Right lobe of liver (tissue), 4 donors: Measurements from ENCODE around the gene JAK2.
"Not testable (repeated sequence)": the region's sequence is repeated elsewhere in the genome, so short reads cannot be mapped to it uniquely, and the experiment has no call there.

Experiments used
- POLR2A ChIP-seq: fragments of 450-650 bp; IDR thresholded peaks from one replicate; pipeline ENCODE4 v1.6.1; 2017; ENCODE audit warnings: antibody characterized with exemption, mild to moderate bottlenecking
- TF ChIP-seq, protein P1 (sequence below), 4 donors: fragments of 200-600 bp in 3 of 4; fragments of 450-650 bp in 1 of 4; IDR thresholded peaks; one replicate each; pipeline versions ENCODE4 v1.5.1 to v1.8.0; 2016 to 2022; ENCODE audit warnings: antibody characterized with exemption in 4 of 4, mild to moderate bottlenecking in 2 of 4
- donor health status: DM: no; HTN: no; CAD: no.
- donor health status: DM: no; HTN: no; CAD: no.
- donor health status: DM: no; HTN: yes; CAD: no.

DNA sequence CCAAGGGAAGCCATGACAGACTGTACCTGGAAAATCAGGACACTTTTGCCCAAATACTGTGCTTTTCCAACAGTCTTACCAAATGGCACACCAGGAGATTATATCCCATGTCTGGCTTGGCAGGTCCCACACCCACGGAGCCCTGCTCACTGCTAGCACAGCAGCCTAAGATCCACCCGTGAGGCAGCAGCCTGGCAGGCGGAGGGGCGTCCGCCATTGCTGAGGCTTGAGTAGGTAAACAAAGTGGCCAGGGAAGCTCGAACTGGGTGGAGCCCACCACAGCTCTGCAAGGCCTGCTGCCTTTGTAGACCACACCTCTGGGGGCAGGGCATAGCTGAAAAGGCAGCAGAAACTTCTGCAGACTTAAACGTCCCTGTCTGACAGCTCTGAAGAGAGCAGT, 116.1 kb downstream of the JAK2 start:
- TF ChIP-seq, protein P1, sequence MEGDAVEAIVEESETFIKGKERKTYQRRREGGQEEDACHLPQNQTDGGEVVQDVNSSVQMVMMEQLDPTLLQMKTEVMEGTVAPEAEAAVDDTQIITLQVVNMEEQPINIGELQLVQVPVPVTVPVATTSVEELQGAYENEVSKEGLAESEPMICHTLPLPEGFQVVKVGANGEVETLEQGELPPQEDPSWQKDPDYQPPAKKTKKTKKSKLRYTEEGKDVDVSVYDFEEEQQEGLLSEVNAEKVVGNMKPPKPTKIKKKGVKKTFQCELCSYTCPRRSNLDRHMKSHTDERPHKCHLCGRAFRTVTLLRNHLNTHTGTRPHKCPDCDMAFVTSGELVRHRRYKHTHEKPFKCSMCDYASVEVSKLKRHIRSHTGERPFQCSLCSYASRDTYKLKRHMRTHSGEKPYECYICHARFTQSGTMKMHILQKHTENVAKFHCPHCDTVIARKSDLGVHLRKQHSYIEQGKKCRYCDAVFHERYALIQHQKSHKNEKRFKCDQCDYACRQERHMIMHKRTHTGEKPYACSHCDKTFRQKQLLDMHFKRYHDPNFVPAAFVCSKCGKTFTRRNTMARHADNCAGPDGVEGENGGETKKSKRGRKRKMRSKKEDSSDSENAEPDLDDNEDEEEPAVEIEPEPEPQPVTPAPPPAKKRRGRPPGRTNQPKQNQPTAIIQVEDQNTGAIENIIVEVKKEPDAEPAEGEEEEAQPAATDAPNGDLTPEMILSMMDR (IDR thresholded peaks at IDR 0.05), result not testable (repeated sequence)
- TF ChIP-seq POLR2A, result not testable (repeated sequence)
